ENCODE data around the gene LYRM7.

The LYRM7 gene

GRCh38 chr5:131228646-131229045 lies 57.9 kb downstream of the LYRM7 start:
- H3K36me3 ChIP-seq, result no peaks in the 10 kb centered on the region
- no peak overlapping the region for H3K27ac ChIP-seq
- H3K4me3 ChIP-seq (ENCODE audit: low read depth in 1 of 2, low read length in 1 of 2), result no peak overlapping the region
- no peaks in the 10 kb centered on the region for H3K9me3 ChIP-seq
- H3K27me3 ChIP-seq, result no peaks in the 10 kb centered on the region
- H3K4me1 ChIP-seq (ENCODE audit: control insufficient read depth in 1 of 2, insufficient read depth in 1 of 2, low read depth in 1 of 2, low read length in 1 of 2), result no peaks in the 10 kb centered on the region
- TF ChIP-seq, protein P1, sequence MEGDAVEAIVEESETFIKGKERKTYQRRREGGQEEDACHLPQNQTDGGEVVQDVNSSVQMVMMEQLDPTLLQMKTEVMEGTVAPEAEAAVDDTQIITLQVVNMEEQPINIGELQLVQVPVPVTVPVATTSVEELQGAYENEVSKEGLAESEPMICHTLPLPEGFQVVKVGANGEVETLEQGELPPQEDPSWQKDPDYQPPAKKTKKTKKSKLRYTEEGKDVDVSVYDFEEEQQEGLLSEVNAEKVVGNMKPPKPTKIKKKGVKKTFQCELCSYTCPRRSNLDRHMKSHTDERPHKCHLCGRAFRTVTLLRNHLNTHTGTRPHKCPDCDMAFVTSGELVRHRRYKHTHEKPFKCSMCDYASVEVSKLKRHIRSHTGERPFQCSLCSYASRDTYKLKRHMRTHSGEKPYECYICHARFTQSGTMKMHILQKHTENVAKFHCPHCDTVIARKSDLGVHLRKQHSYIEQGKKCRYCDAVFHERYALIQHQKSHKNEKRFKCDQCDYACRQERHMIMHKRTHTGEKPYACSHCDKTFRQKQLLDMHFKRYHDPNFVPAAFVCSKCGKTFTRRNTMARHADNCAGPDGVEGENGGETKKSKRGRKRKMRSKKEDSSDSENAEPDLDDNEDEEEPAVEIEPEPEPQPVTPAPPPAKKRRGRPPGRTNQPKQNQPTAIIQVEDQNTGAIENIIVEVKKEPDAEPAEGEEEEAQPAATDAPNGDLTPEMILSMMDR (IDR thresholded peaks at IDR 0.05), result no peak

DNA sequence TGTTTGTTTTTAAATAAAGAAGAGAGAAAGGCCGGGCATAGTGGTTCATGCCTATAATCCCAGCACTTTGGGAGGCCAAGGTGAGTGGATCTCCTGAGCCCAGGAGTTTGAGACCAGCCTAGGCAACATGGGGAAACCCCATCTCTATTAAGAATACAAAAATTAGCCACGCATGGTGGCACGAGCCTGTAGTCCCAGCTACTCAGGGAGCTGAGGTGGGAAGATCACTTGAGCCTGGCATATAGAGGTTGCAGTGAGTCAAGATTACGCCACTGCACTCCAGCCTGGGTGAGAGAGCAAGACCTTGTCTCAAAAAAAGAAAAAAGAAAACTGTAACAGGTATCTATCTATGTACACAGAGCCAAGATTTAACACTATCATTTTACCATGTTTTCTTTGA lies 58.9 kb downstream of the LYRM7 start:
- Histone ChIP-seq H3K36me3 (no peaks in the 10 kb centered on the region), H3K4me1 (ENCODE audit: control insufficient read depth in 1 of 2, insufficient read depth in 1 of 2, low read depth in 1 of 2, low read length in 1 of 2) (no peaks in the 10 kb centered on the region), H3K27ac (no peak overlapping the region), H3K9me3 (no peaks in the 10 kb centered on the region), H3K4me3 (ENCODE audit: low read depth in 1 of 2, low read length in 1 of 2) (no peak overlapping the region), H3K27me3 (no peaks in the 10 kb centered on the region)
- TF ChIP-seq, protein P1 (IDR thresholded peaks at IDR 0.05), result no peak

DNA sequence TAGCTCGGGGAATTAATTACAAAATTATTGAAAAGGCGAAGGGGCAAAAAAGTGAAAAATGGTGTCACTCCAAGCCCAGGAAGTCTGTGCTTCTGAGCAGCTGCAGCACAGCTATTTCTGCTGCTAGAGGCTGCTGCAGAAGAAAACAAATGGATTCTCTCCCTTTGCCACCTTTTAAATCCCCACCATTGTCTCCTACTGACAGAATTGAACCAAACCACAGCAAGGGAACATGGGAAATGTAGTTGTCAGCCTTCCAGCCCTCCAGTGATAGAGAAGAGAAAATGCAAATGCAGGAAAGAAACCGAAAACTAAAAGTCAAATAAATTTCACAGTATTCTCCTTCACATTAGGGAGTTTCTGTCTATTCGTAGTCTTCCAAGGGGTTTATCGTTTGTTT lies 59.7 kb downstream of the LYRM7 start:
- Histone ChIP-seq H3K9me3 (no peaks in the 10 kb centered on the region), H3K36me3 (no peaks in the 10 kb centered on the region), H3K4me3 (ENCODE audit: low read depth in 1 of 2, low read length in 1 of 2) (no peak overlapping the region), H3K4me1 (ENCODE audit: control insufficient read depth in 1 of 2, insufficient read depth in 1 of 2, low read depth in 1 of 2, low read length in 1 of 2) (no peaks in the 10 kb centered on the region), H3K27me3 (no peaks in the 10 kb centered on the region), H3K27ac (no peak overlapping the region)
- TF ChIP-seq, protein P1 (IDR thresholded peaks at IDR 0.05), result no peak

DNA sequence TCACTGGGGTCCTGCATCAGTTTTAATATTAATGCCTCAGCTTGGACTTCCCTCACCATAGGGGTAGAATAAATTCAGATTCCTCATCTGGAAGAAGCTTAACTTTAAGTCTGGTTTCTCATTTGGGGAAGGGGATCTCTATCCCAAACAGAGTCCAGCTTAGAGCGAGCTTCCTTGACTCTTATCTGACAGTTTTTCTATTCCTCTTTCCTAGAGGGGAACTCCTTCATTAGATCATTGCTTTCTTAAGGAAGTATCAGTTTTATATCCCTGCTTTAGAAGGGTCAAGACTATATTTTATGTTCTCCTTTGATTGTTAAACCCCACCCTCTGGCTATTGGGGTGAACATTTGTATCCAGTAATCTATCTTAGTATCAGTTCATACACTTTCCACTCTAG lies 68.9 kb downstream of the LYRM7 start:
- no peak overlapping the region for H3K4me3 ChIP-seq (ENCODE audit: low read depth in 1 of 2, low read length in 1 of 2)
- no peaks in the 10 kb centered on the region for H3K4me1 ChIP-seq (ENCODE audit: control insufficient read depth in 1 of 2, insufficient read depth in 1 of 2, low read depth in 1 of 2, low read length in 1 of 2)
- H3K36me3 ChIP-seq, result no peaks in the 10 kb centered on the region
- H3K27ac ChIP-seq, result no peak overlapping the region
- TF ChIP-seq, protein P1 (IDR thresholded peaks at IDR 0.05), result no peak
- no peaks in the 10 kb centered on the region for H3K9me3 ChIP-seq
- H3K27me3 ChIP-seq, result no peaks in the 10 kb centered on the region

DNA sequence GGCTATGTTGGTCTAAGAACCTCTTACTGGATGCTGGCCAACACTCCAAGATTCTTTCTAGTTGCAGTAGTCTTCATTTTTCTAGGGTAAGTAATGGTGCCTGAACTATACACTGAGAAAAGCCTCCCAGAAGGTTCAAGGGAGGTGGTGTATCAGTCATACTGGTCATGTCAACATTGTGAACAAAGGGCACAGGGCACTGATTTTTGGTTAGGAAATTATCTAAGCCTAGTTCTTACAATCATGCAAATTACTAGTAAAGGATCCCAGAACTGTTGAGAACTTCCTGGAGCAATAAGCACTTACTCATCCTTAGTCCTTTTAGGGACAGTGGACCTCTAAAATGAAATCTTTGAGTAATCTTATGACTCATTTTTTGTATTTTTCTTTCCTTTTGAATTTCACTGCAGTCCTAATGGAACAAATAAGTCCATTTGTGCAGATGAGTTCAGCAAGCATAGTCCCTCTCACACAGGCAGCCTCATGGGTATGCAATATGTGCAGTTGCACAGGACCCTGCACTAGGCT lies 72.0 kb downstream of the LYRM7 start:
- Histone ChIP-seq H3K4me1 (ENCODE audit: control insufficient read depth in 1 of 2, insufficient read depth in 1 of 2, low read depth in 1 of 2, low read length in 1 of 2) (no peaks in the 10 kb centered on the region), H3K27ac (no peak overlapping the region), H3K36me3 (no peaks in the 10 kb centered on the region), H3K9me3 (no peaks in the 10 kb centered on the region), H3K27me3 (no peaks in the 10 kb centered on the region), H3K4me3 (ENCODE audit: low read depth in 1 of 2, low read length in 1 of 2) (no peak overlapping the region)
- TF ChIP-seq, protein P1 (IDR thresholded peaks at IDR 0.05), result no peak

DNA sequence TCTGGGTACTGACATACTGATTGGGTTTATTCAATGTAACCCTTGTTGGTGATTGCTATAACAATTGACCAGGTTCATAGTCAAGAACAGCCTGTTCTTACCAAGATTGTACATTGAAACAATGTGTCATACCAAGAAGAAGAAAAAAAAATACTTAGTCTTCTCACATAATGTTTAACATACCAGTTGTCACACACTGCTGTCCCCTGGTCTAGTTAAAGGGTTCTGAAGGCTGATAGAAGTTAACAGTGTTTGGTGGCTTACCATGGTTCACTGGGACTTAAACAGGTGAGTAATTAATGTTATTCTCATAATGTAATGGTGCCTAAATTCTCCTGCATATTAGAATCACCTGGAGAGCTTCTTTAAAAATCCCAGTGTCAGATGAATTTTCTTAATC lies 74.6 kb downstream of the LYRM7 start:
- H3K36me3 ChIP-seq, result no peaks in the 10 kb centered on the region
- H3K27me3 ChIP-seq, result no peaks in the 10 kb centered on the region
- H3K4me3 ChIP-seq (ENCODE audit: low read depth in 1 of 2, low read length in 1 of 2), result no peak overlapping the region
- TF ChIP-seq, protein P1 (IDR thresholded peaks at IDR 0.05), result no peak
- H3K9me3 ChIP-seq, result no peaks in the 10 kb centered on the region
- H3K27ac ChIP-seq, result no peak overlapping the region
- no peaks in the 10 kb centered on the region for H3K4me1 ChIP-seq (ENCODE audit: control insufficient read depth in 1 of 2, insufficient read depth in 1 of 2, low read depth in 1 of 2, low read length in 1 of 2)

Measured in neutrophil (primary cell).